Astrocyte (in vitro differentiated cells and primary cell): ENCODE measurements around the gene ADSS1. TPM values are rescaled to one million over a fixed set of nuclear protein-coding genes. Genes with fewer than 3 reads are reported as not detected.

ENCODE experiments used
- DNase-seq: peaks from one replicate; pipeline ENCODE4 v3.0.0-alpha.2; 2010; ENCODE audit warnings: low read depth
- FAIRE-seq: peaks from 2 replicates; lab custom pipeline; 2011; peaks lifted over from hg19 to GRCh38; lab: Jason Lieb, UNC
- H2AFZ ChIP-seq: 2 replicates; pipeline ENCODE4 v1.6.0; 2012; ENCODE audit warnings: low read depth, low read length, inconsistent platforms
- H3K27ac ChIP-seq: 2 replicates; pipeline ENCODE4 v1.5.1; 2011; ENCODE audit warnings: low read depth, low read length, inconsistent platforms
- H3K27me3 ChIP-seq: 2 replicates; pipeline ENCODE4 v1.6.0; 2011; ENCODE audit warnings: low read length, inconsistent platforms; ENCODE audit not compliant: insufficient read depth
- H3K36me3 ChIP-seq: 2 replicates; pipeline ENCODE4 v1.5.1; 2011; ENCODE audit warnings: low read length, inconsistent platforms; ENCODE audit not compliant: insufficient read depth
- H3K4me1 ChIP-seq: 2 replicates; pipeline ENCODE4 v1.5.1; 2011; ENCODE audit warnings: low read length, inconsistent platforms; ENCODE audit not compliant: insufficient read depth
- H3K4me2 ChIP-seq: 2 replicates; pipeline ENCODE4 v1.6.0; 2012; ENCODE audit warnings: low read length, inconsistent platforms
- H3K4me3 ChIP-seq: 2 replicates; pipeline ENCODE4 v1.5.1; 2011; ENCODE audit warnings: low read depth, mild to moderate bottlenecking, low read length, inconsistent platforms; ENCODE audit not compliant: insufficient read depth
- H3K79me2 ChIP-seq: 2 replicates; pipeline ENCODE4 v1.6.0; 2012; ENCODE audit warnings: mild to moderate bottlenecking, low read length, inconsistent platforms; ENCODE audit not compliant: insufficient read depth
- H3K9ac ChIP-seq: 2 replicates; pipeline ENCODE4 v1.6.0; 2012; ENCODE audit warnings: mild to moderate bottlenecking, low read length, inconsistent platforms
- H3K9me3 ChIP-seq: 2 replicates; pipeline ENCODE4 v1.5.1; 2012; ENCODE audit warnings: low read depth, mild to moderate bottlenecking, low read length, inconsistent platforms; ENCODE audit not compliant: insufficient read depth
- H4K20me1 ChIP-seq: 2 replicates; pipeline ENCODE4 v1.6.0; 2012; ENCODE audit warnings: low read length, inconsistent platforms; ENCODE audit not compliant: insufficient read depth
- H3K27ac Mint-ChIP-seq: one replicate; pipeline ENCODE4 v1.8.0; 2021; ENCODE audit warnings: mild to moderate bottlenecking, mixed read lengths; ENCODE audit not compliant: unreplicated experiment
- H3K27me3 Mint-ChIP-seq: one replicate; pipeline ENCODE4 v1.8.0; 2021; ENCODE audit warnings: low read depth, mixed read lengths; ENCODE audit not compliant: unreplicated experiment
- H3K36me3 Mint-ChIP-seq: one replicate; pipeline ENCODE4 v1.8.0; 2021; ENCODE audit warnings: low read depth, mixed read lengths; ENCODE audit not compliant: unreplicated experiment
- H3K4me1 Mint-ChIP-seq: one replicate; pipeline ENCODE4 v1.8.0; 2021; ENCODE audit warnings: low read depth, mixed read lengths; ENCODE audit not compliant: unreplicated experiment
- H3K4me3 Mint-ChIP-seq: one replicate; pipeline ENCODE4 v1.8.0; 2021; ENCODE audit warnings: mild to moderate bottlenecking, moderate library complexity, mixed read lengths; ENCODE audit not compliant: unreplicated experiment
- H3K9me3 Mint-ChIP-seq: one replicate; pipeline ENCODE4 v1.8.0; 2021; ENCODE audit warnings: mild to moderate bottlenecking, mixed read lengths; ENCODE audit not compliant: unreplicated experiment
- CTCF ChIP-seq: IDR thresholded peaks from 2 replicates; pipeline ENCODE4 v1.5.1; 2011; ENCODE audit warnings: low read depth, mild to moderate bottlenecking, inconsistent platforms, low read length, moderate library complexity; ENCODE audit not compliant: insufficient read depth
- EZH2 ChIP-seq: IDR thresholded peaks from 2 replicates; pipeline ENCODE4 v1.6.1; 2012; ENCODE audit warnings: mild to moderate bottlenecking, low read length, inconsistent platforms; ENCODE audit not compliant: insufficient read depth
- total RNA-seq: library from RNA; stranded (reverse); gene quantifications from 2 replicates; pipeline ENCODE4 v1.2.1, GENCODE V29; 2021

ADSS1 gene
- total RNA-seq, 1 donor from 2014 or later = 4.4 TPM

- TF ChIP-seq CTCF = no peak
- TF ChIP-seq EZH2 = no peak
- Histone ChIP-seq H3K9me3 (no peaks in the 10 kb centered on the region), H3K36me3 (peaks cover 4% of the 10 kb centered on the region), H3K79me2 (no peaks in the 10 kb centered on the region), H3K27ac (no peak overlapping the region), H2AFZ (no peak overlapping the region), H3K27me3 (no peaks in the 10 kb centered on the region), H3K4me1 (peaks cover 3% of the 10 kb centered on the region), H4K20me1 (peaks cover 26% of the 10 kb centered on the region), H3K4me2 (no peak overlapping the region), H3K9ac (no peak overlapping the region), H3K4me3 (no peak overlapping the region)
- Mint-ChIP-seq H3K27ac (no peak overlapping the region), H3K9me3 (no peaks in the 10 kb centered on the region), H3K4me1 (peaks cover 3% of the 10 kb centered on the region), H3K4me3 (no peak overlapping the region), H3K36me3 (peaks cover 18% of the 10 kb centered on the region), H3K27me3 (no peaks in the 10 kb centered on the region)
- FAIRE-seq = no peak
- DNase-seq = no peak
Measured at GRCh38 chr14:104770072-104770579, 46.1 kb downstream of the ADSS1 start.

GRCh38 chr14:104770851-104771272 is 46.8 kb downstream of the ADSS1 start:
- H3K4me3 ChIP-seq = no peak overlapping the region
- H3K27me3 Mint-ChIP-seq = no peaks in the 10 kb centered on the region
- H3K4me3 Mint-ChIP-seq = no peak overlapping the region

More at GRCh38 chr14:104770851-104771272, 46.8 kb downstream of the ADSS1 start:
- no peak for DNase-seq
- no peaks in the 10 kb centered on the region for H3K79me2 ChIP-seq
- peaks cover 3% of the 10 kb centered on the region for H3K4me1 Mint-ChIP-seq
- no peak overlapping the region for H3K9ac ChIP-seq
- no peak overlapping the region for H3K4me2 ChIP-seq
- TF ChIP-seq CTCF (peak; percentile 56), EZH2 (no peak)
- H2AFZ ChIP-seq = no peak overlapping the region
- H3K4me1 ChIP-seq = peaks cover 3% of the 10 kb centered on the region
- FAIRE-seq = no peak
- H3K9me3 ChIP-seq = no peaks in the 10 kb centered on the region
- no peaks in the 10 kb centered on the region for H3K9me3 Mint-ChIP-seq
- peaks cover 26% of the 10 kb centered on the region for H4K20me1 ChIP-seq
- no peak overlapping the region for H3K27ac ChIP-seq
- no peak overlapping the region for H3K27ac Mint-ChIP-seq
- H3K36me3 Mint-ChIP-seq = peaks cover 18% of the 10 kb centered on the region
- H3K27me3 ChIP-seq = no peaks in the 10 kb centered on the region
- H3K36me3 ChIP-seq = peaks cover 4% of the 10 kb centered on the region
